Liver (tissue), 3 donors: ENCODE measurements around the gene IL4.

Experiments
- FOXA1 ChIP-seq: IDR thresholded peaks from 2 replicates; pipeline ENCODE4 v1.6.1; 2016; ENCODE audit warnings: antibody characterized with exemption
- GABPA ChIP-seq, 2 donors: IDR thresholded peaks in 1 of 2; conservative IDR thresholded peaks in 1 of 2; 2 replicates each; pipeline ENCODE4 v1.6.1; 2016; ENCODE audit warnings: antibody characterized with exemption in 2 of 2, mild to moderate bottlenecking in 1 of 2, moderate library complexity in 1 of 2
- NR2F2 ChIP-seq: IDR thresholded peaks from 2 replicates; pipeline ENCODE4 v1.6.1; 2016; ENCODE audit warnings: antibody characterized with exemption
- RXRA ChIP-seq, 2 donors: IDR thresholded peaks; 2 replicates each; pipeline ENCODE4 v1.6.1; 2017 to 2018; ENCODE audit warnings: antibody characterized with exemption in 2 of 2, mild to moderate bottlenecking in 1 of 2
- TAF1 ChIP-seq: conservative IDR thresholded peaks from 2 replicates; pipeline ENCODE4 v1.6.1; 2016; ENCODE audit warnings: antibody characterized with exemption, mild to moderate bottlenecking
- TF ChIP-seq, protein P1 (sequence below): IDR thresholded peaks from 2 replicates; pipeline ENCODE4 v1.6.1; 2016; ENCODE audit warnings: antibody characterized with exemption
- TF ChIP-seq, protein P2 (sequence below): fragments of 150-350 bp; IDR thresholded peaks from 2 replicates; pipeline ENCODE4 v1.5.1; 2017; ENCODE audit warnings: improper control_type of control experiment, low read depth, low read length; ENCODE audit not compliant: missing input control
- TF ChIP-seq, protein P3 (sequence below): IDR thresholded peaks from 2 replicates; pipeline ENCODE4 v1.6.1; 2016; ENCODE audit warnings: antibody characterized with exemption
- donor health status: healthy.
- donor health status: healthy.

DNA sequence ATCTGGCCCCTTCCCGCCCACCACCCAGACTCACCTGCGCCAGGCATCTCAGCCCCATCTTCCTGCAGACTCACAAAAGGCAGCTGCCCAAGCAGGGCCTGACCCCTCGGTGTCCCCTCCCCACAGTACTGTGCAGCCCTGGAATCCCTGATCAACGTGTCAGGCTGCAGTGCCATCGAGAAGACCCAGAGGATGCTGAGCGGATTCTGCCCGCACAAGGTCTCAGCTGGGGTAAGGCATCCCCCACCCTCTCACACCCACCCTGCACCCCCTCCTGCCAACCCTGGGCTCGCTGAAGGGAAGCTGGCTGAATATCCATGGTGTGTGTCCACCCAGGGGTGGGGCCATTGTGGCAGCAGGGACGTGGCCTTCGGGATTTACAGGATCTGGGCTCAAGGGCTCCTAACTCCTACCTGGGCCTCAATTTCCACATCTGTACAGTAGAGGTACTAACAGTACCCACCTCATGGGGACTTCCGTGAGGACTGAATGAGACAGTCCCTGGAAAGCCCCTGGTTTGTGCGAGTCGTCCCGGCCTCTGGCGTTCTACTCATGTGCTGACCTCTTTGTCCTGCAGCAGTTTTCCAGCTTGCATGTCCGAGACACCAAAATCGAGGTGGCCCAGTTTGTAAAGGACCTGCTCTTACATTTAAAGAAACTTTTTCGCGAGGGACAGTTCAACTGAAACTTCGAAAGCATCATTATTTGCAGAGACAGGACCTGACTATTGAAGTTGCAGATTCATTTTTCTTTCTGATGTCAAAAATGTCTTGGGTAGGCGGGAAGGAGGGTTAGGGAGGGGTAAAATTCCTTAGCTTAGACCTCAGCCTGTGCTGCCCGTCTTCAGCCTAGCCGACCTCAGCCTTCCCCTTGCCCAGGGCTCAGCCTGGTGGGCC, 13.9 kb upstream of the IL4 start:
- TF ChIP-seq, protein P1, sequence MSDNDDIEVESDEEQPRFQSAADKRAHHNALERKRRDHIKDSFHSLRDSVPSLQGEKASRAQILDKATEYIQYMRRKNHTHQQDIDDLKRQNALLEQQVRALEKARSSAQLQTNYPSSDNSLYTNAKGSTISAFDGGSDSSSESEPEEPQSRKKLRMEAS, result no peak
- TF ChIP-seq TAF1 (no peak), FOXA1 (no peak), RXRA (IDR thresholded peaks at IDR 0.05) (no peak), GABPA (IDR thresholded peaks at IDR 0.05 in 1 of 2, conservative IDR thresholded peaks at IDR 0.05 in 1 of 2) (no peak), NR2F2 (no peak)
- TF ChIP-seq, protein P2, sequence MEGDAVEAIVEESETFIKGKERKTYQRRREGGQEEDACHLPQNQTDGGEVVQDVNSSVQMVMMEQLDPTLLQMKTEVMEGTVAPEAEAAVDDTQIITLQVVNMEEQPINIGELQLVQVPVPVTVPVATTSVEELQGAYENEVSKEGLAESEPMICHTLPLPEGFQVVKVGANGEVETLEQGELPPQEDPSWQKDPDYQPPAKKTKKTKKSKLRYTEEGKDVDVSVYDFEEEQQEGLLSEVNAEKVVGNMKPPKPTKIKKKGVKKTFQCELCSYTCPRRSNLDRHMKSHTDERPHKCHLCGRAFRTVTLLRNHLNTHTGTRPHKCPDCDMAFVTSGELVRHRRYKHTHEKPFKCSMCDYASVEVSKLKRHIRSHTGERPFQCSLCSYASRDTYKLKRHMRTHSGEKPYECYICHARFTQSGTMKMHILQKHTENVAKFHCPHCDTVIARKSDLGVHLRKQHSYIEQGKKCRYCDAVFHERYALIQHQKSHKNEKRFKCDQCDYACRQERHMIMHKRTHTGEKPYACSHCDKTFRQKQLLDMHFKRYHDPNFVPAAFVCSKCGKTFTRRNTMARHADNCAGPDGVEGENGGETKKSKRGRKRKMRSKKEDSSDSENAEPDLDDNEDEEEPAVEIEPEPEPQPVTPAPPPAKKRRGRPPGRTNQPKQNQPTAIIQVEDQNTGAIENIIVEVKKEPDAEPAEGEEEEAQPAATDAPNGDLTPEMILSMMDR, result no peak
- TF ChIP-seq, protein P3, sequence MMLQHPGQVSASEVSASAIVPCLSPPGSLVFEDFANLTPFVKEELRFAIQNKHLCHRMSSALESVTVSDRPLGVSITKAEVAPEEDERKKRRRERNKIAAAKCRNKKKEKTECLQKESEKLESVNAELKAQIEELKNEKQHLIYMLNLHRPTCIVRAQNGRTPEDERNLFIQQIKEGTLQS, result no peak
